Aorta (tissue), 5 donors: ENCODE data around the gene C10orf67. TPM values are rescaled to one million over a fixed set of nuclear protein-coding genes. Genes with fewer than 3 reads are reported as not detected.
"Not testable (repeated sequence)": the region's sequence is repeated elsewhere in the genome, so short reads cannot be mapped to it uniquely, and the experiment has no call there.

Experiments
- ATAC-seq: fragments of 200-7000 bp; cut with Tn5 transposase; one replicate; pipeline ENCODE4 v1.9.1; 2022; ENCODE audit warnings: moderate library complexity; ENCODE audit not compliant: low FRiP score
- DNase-seq, 2 donors: peaks; one replicate each; pipeline ENCODE4 v3.0.0-alpha.2; 2020
- H3K27ac ChIP-seq, 2 donors: one replicate each; pipeline ENCODE4 v1.5.1; 2013; ENCODE audit warnings: low read length in 2 of 2, mild to moderate bottlenecking in 2 of 2, moderate library complexity in 2 of 2, control low read depth in 1 of 2, inconsistent platforms in 1 of 2, low read depth in 1 of 2
- H3K27me3 ChIP-seq, 2 donors: one replicate each; pipeline ENCODE4 v1.6.1; 2013; ENCODE audit warnings: control low read depth in 1 of 2, low read length in 1 of 2, mild to moderate bottlenecking in 1 of 2, moderate library complexity in 1 of 2; ENCODE audit not compliant: insufficient read depth in 2 of 2, control insufficient read depth in 1 of 2
- H3K36me3 ChIP-seq, 2 donors: one replicate each; pipeline ENCODE4 v1.6.1; 2013; ENCODE audit warnings: control low read depth in 1 of 2, low read length in 1 of 2, mild to moderate bottlenecking in 1 of 2; ENCODE audit not compliant: insufficient read depth in 2 of 2, control insufficient read depth in 1 of 2
- H3K4me1 ChIP-seq, 2 donors: one replicate each; pipeline ENCODE4 v1.6.1; 2013; ENCODE audit warnings: low read length in 2 of 2, control low read depth in 1 of 2, mild to moderate bottlenecking in 1 of 2, moderate library complexity in 1 of 2; ENCODE audit not compliant: insufficient read depth in 2 of 2, control insufficient read depth in 1 of 2
- H3K4me3 ChIP-seq, 2 donors: one replicate each; pipeline ENCODE4 v1.5.1; 2013; ENCODE audit warnings: low read length in 2 of 2, control low read depth in 1 of 2, mild to moderate bottlenecking in 1 of 2
- H3K9me3 ChIP-seq: one replicate; pipeline ENCODE4 v1.6.1; 2013; ENCODE audit warnings: mild to moderate bottlenecking, low read length; ENCODE audit not compliant: control insufficient read depth
- WGBS, 2 donors: extraction: QIAGEN DNeasy Blood & Tissue Kit; methylation state at CpG; one replicate each; pipeline ENCODE4 v1.1.7; 2013; 5-methylcytosine and 5-hydroxymethylcytosine counted together
- intact Hi-C, 2 donors: fragments of 100-400 bp; cut with DNase I; formaldehyde crosslinking; loops; one replicate each; pipeline versions ENCODE4 v1.14.2 to v1.15.0; 2022
- long read RNA-seq, 2 donors: library from polyadenylated mRNA; unstranded; transcript quantifications; one replicate each; pipeline ENCODE4 v2.0.0, GENCODE V29; 2020 to 2021
- polyA plus RNA-seq, 2 donors: library from polyadenylated mRNA; stranded (reverse); fragments of 200-250 nt; gene quantifications; one replicate each; pipeline ENCODE4 v1.2.3, GENCODE V29; 2013
- total RNA-seq, 2 donors: library from RNA; stranded (reverse); fragmentation: NEBNext Ultra II Directional; extraction: Animal tissue kit (Norgen Biotek cat#: 25700); gene quantifications; one replicate each; pipeline ENCODE4 v1.2.1, GENCODE V29; 2021
- donor health status: healthy with polysubstance abuse.
- donor health status: Bipolar disorder and iron deficiency.
- donor health status: DM: no; HTN: no; CAD: no.
- donor health status: DM: no; HTN: no; CAD: no.
- donor health status: DM: yes; HTN: yes; CAD: no.

The C10orf67 gene
- total RNA-seq (not detected), polyA plus RNA-seq (not detected)
- long read RNA-seq, donor 1: 0 reads
- long read RNA-seq, donor 2: 0 reads

DNA sequence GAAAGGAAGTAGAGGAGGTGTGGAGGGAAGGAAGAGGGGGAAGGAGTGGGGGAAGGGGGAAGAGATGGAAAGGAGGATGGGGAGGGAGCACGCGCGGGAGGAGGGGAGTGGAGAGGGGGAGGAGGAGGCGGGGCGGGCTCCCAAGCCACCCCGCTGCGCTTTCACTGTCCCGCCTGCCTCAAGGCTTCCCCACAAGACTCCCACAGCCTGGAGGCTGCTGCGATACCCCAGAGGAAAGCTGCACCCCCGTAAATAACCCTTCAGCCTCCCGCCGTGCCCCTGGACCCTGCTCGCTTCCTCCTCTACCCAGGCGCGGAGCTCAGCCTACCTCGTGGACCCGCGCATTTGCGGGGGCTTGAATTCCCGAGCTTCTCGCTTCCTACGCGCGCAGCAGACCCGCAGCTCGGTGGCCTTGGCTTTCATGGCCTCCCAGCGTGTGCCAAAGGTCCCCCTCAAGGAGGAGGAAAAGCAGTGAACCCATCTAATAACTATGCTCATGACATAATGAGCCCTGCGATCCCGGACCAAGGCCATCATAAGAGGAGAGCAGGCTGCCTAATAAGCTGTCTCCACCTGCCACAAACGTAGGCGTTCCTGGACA, at the start of gene C10orf67:
Gene C10orf67 (minus strand): TSS at position 557 of the 601 bp plus-strand sequence. CDS start 23 bp downstream, at position 534.
- DNase-seq: peak in 1 of 2 donors; percentile 67
- no peaks in the 10 kb centered on the region for H3K36me3 ChIP-seq
- no peaks in the 10 kb centered on the region for H3K27me3 ChIP-seq
- no peak for ATAC-seq
- intact Hi-C loops: no loop called here
- H3K27ac ChIP-seq: no peak within 1 kb of the TSS
- no peaks in the 10 kb centered on the region for H3K4me1 ChIP-seq
- H3K9me3 ChIP-seq: no peaks in the 10 kb centered on the region
- WGBS, 2 donors: 1% methylated on average over 31 of the region's 31 CpGs
- peak within 1 kb of the TSS; percentile 13 to 49 for H3K4me3 ChIP-seq

- Histone ChIP-seq H3K27me3 (no peaks in the 10 kb centered on the region), H3K4me1 (no peaks in the 10 kb centered on the region), H3K9me3 (no peaks in the 10 kb centered on the region), H3K36me3 (no peaks in the 10 kb centered on the region), H3K27ac (no peak overlapping the region), H3K4me3 (no peak overlapping the region)
- DNase-seq: no peak
- WGBS, 2 donors: 75 to 94% methylated on average over 2 of the region's 2 CpGs
- intact Hi-C loops: no loop called here
- no peak for ATAC-seq
Measured at GRCh38 chr10:23391821-23392220, 47.2 kb upstream of the C10orf67 start.

DNA sequence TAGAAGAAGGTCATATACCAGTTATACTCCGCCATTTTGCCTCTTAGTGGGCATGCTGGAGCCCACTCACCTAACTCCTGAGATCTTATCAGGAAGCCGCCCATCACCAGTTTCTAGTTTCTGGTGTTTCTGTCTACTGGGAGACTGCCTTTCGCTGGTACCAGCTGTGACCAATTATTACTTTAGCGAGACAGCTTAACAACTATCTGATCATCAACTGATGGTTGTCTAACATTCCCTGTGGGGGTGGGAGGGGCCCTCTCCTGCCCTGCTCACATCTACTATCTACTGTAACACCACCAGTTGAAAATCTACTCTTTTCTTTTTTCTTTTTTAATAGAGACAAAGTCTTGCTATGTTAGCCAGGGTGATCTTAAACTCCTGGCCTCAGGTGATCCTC, 46.2 kb upstream of the C10orf67 start:
- Histone ChIP-seq H3K4me1 (no peaks in the 10 kb centered on the region), H3K27me3 (no peaks in the 10 kb centered on the region), H3K27ac (no peak overlapping the region), H3K36me3 (no peaks in the 10 kb centered on the region), H3K4me3 (no peak overlapping the region), H3K9me3 (no peaks in the 10 kb centered on the region)
- no peak for DNase-seq
- ATAC-seq: no peak
- 90 to 93% methylated on average over 4 of the region's 4 CpGs for WGBS, 2 donors
- intact Hi-C loops: no loop called here

DNA sequence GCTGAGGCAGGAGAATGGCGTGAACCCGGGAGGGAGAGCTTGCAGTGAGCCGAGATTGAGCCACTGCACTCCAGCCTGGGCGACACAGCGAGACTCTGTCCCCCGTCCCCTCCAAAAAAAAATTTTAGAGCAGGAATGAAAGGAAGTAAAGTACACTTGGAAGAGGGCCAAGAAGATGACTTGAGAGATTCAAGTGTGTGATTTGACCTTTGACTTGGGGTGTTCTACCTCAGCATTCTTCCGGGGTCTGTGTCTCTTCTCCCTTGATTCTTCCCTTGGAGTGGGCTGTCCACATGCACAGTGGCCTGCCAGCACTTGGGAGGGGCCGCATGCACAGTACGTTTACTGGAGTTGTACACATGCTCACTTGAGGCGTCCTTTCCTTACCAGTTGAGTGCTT, 45.8 kb upstream of the C10orf67 start:
- 84 to 90% methylated on average over 10 of the region's 10 CpGs for WGBS, 2 donors
- not testable (repeated sequence) for H3K9me3 ChIP-seq, H3K4me3 ChIP-seq

DNA sequence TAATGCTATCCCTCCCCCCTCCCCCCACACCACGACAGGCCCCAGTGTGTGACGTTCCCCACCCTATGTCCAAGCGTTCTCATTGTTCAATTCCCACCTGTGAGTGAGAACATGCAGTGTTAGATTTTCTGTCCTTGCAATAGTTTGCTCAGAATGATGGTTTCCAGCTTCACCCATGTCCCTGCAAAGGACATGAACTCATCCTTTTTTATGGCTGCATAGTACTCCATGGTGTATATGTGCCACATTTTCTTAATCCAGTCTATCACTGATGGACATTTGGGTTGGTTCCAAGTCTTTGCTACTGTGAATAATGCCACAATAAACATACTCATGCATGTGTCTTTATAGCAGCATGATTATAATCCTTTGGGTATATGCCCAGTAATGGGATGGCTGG, 42.9 kb upstream of the C10orf67 start:
- H3K27ac ChIP-seq, H3K27me3 ChIP-seq, intact Hi-C loops, H3K9me3 ChIP-seq, H3K36me3 ChIP-seq, H3K4me3 ChIP-seq, DNase-seq, H3K4me1 ChIP-seq, ATAC-seq: not testable (repeated sequence)
- 92 to 96% methylated on average over 3 of the region's 3 CpGs for WGBS, 2 donors

More for the DNA sequence above, 45.8 kb upstream of the C10orf67 start:
- H3K27me3 ChIP-seq, ATAC-seq, H3K4me1 ChIP-seq, DNase-seq, H3K27ac ChIP-seq, H3K36me3 ChIP-seq, intact Hi-C loops: not testable (repeated sequence)

- Histone ChIP-seq H3K4me3 (no peak overlapping the region), H3K36me3 (no peaks in the 10 kb centered on the region), H3K27me3 (no peaks in the 10 kb centered on the region), H3K27ac (no peak overlapping the region), H3K4me1 (no peaks in the 10 kb centered on the region), H3K9me3 (no peaks in the 10 kb centered on the region)
- DNase-seq (no peak), ATAC-seq (no peak)
- WGBS, 2 donors: 77 to 78% methylated on average over 3 of the region's 3 CpGs
- intact Hi-C loops: no loop called here
Measured at GRCh38 chr10:23386052-23386451, 41.5 kb upstream of the C10orf67 start.

DNA sequence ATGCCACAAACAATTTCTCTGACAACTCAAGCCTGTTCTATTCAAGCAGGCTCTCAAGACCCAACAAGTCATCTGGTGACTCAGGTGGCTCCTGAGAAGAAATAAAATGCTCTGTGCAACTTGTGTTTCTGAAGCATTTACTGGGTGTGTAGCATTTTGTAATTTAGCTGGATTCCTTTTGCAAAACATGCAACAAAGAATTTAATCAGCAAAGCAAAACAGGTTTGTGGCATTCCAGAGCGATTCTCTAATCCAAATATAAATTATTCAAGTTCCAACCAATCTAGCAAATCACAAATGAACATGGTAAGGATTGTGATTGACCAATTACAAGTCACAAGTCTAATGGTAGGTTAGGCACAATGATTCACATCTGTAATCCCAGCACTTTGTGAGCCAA, 39.8 kb upstream of the C10orf67 start:
- Histone ChIP-seq H3K27me3 (no peaks in the 10 kb centered on the region), H3K27ac (no peak overlapping the region), H3K4me1 (no peaks in the 10 kb centered on the region), H3K36me3 (no peaks in the 10 kb centered on the region), H3K4me3 (no peak overlapping the region), H3K9me3 (no peaks in the 10 kb centered on the region)
- 14 to 22% methylated on average over 1 of the region's 1 CpG for WGBS, 2 donors
- ATAC-seq: no peak
- no peak for DNase-seq
- intact Hi-C loops: no loop called here

GRCh38 chr10:23383637-23384036, 39.0 kb upstream of the C10orf67 start:
- DNase-seq: no peak
- Histone ChIP-seq H3K9me3 (no peaks in the 10 kb centered on the region), H3K4me1 (no peaks in the 10 kb centered on the region), H3K36me3 (no peaks in the 10 kb centered on the region), H3K27ac (no peak overlapping the region), H3K27me3 (no peaks in the 10 kb centered on the region), H3K4me3 (no peak overlapping the region)
- WGBS, 2 donors: 87 to 98% methylated on average over 2 of the region's 2 CpGs
- intact Hi-C loops: no loop called here
- ATAC-seq: no peak

DNA sequence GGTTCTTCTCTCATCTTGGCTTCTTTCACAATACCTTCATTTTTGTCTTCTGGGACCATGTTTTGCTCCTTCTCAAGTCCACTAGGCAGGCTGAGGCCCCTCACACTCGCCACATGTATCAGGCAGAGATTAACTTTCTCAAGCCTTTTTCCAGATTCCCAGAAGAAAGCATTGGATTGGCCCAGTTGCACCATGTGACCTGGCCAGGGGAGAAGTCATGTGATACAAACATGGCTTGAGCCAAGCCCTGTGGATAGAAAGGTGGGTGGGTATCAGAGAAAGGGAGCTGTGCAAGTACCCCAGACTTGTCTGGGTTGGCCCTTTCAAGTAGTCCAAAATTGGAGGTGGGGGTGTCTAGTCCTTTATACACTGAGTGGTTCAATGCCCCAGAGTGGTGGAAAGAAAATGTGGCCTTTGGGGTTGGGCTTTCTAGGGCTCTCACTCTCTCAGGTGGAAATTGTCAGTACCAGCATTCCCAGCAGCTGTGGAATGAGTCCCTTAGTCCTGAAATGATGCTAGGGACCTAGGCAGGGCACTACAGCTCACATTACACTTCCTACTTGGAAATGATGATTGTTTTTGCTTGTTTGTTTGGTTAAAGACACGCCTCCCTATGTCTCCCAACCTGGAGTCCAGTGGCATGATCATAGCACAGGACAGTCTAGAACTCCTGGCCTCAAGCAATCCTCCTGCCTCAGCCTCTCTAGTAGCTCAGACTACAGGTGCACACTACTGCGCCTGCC, 36.9 kb upstream of the C10orf67 start:
- ATAC-seq: no peak
- WGBS, 2 donors: 67 to 70% methylated on average over 3 of the region's 3 CpGs
- no peaks in the 10 kb centered on the region for H3K9me3 ChIP-seq
- intact Hi-C loops: no loop called here
- H3K27me3 ChIP-seq: no peaks in the 10 kb centered on the region
- H3K4me3 ChIP-seq: no peak overlapping the region
- no peak for DNase-seq
- no peaks in the 10 kb centered on the region for H3K4me1 ChIP-seq
- no peak overlapping the region for H3K27ac ChIP-seq
- H3K36me3 ChIP-seq: no peaks in the 10 kb centered on the region
